GM18867 (cell line): ENCODE results near the gene DOCK1.

ENCODE experiments used
- ATAC-seq: cut with Tn5 transposase; IDR thresholded peaks from one replicate; pipeline ENCODE4 v1.9.1; 2021; ENCODE audit warnings: mild to moderate bottlenecking, moderate library complexity; ENCODE audit not compliant: unreplicated experiment

Gene DOCK1

DNA sequence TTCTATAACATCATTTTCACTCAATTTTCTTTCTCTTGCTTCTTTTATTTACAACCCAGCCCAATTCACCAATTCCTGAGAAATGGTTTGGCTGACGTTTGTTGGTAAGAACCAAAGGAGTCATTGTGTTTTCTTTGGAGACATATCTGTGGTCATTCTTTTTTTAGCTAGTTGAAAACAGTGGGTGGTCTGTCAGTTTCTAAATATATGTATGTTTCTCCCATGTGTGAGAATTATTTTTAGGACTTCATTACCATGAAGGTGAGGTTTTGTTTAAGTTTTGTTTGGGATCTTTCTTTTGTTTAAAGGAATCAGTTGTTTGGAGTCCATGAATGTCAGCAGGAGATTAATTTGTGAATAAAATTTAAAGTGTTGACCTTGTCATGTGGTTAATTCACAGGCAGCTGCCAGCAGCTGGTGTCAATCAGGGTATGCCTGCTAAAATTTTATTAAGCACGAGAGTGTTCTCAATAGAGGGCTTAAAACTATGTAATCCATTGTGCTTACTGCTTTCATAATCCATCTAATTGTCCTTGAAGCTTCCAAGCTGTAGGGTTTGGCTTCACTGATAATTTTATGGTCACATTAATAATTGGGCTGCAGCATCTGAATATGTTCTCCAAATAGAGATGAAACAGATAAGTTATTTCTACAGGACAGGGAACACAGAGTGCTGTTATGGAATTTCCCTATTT is 252.4 kb downstream of the DOCK1 start:
- no peak for ATAC-seq

DNA sequence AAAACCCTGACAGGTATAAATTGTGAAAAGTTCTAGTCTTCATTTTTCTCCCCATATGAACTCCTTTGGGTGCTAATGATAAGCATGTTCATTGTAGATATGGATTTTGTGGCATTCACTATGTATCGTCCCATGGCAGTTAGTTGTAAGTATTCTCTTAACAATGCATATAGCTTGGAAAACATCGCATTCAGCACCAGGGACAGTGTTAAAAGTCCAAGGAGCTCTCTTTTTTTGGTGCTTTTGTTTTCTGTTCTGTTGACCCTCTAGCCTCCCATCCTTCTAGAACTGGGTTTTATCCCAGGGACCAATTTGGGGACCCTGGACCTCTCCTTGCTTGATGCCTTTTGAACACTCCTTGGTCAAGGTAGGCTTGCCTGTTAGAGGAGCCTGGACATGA is 253.4 kb downstream of the DOCK1 start:
- no peak for ATAC-seq

DNA sequence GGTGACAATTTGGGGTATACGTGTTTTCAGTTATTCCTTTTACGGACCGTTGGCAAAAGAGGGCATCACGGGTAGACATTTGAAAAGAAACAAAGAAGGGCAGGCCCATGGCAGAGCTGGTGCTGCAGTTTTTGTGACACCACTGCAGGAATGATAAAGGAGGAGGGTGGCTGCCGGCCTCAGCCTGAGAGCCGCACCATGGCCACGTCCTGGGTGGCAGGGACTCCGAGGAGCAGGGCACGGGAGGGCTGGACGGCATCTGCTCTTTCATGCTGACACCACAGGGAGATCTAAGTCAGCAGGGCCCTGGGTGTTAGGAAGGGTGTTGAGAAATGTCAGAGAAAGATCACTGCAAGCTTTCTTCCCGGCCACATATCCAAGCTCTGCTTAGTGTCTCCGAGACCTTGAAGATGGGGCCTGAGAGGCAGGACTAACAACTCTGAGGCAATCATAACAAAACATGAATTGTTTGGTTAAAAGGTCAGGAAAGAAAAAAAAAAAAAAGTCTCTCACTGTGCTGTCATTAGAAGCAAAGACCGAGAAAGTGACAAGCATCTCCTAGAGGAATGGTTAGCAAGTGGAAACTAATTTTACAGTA is 254.5 kb downstream of the DOCK1 start:
- no peak for ATAC-seq

DNA sequence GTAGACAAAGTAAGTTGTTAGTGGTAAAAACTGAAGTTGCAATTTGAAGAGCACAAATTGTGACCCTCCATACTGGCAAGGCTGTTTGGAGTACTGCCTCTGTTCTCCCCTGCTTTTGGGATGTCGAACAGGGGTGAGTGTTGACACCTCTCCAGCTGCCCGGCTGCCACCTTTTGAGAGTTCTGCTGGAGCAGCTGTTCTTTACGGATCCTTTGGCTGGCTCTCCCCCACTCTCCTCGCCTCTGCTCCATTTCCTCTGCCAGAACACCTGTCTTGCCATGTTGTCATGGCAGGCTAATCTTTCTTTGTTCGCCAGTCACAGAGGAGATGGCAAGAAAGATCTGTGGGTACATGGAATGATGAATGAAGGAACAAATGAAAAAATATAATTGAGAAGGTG is 256.3 kb downstream of the DOCK1 start:
- no peak for ATAC-seq

DNA sequence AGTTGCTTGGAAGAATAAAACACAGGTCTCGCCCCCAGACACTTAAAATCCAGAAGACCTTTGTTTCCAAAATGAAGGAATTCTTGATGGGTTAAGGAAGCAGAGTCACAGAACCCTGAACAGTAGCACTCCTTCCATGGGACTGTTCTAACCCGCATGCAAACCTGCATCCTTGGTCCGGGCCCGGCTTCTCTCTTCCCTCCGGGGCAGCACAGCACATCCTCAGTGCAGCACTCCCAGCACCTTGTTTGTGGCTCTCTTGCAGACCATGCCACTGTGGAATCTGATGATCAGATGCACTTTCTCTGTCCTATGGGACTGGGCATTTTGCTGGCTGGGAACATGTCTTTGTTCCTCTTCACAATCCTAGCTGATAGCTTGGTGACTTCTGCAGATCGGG is 257.6 kb downstream of the DOCK1 start:
- no peak for ATAC-seq

DNA sequence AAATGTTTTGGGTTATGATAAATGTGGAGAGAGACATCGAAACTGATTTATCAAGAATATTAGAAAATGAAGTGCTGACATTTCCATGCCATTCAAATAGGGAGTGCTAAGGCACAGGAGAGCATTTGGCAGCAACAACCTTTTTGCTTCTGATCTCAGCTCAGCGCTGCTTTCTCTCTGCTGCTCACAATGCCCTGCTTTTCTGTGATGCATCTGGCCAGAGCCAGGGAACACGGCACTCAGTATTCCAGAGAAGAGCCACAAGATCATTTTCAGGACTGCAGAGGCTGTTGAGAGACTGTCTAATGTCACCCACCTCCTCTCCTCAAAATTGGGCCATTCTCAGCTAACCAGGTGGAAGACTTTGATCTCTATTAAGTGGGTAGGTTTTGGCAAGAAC is 263.0 kb downstream of the DOCK1 start:
- ATAC-seq = no peak

DNA sequence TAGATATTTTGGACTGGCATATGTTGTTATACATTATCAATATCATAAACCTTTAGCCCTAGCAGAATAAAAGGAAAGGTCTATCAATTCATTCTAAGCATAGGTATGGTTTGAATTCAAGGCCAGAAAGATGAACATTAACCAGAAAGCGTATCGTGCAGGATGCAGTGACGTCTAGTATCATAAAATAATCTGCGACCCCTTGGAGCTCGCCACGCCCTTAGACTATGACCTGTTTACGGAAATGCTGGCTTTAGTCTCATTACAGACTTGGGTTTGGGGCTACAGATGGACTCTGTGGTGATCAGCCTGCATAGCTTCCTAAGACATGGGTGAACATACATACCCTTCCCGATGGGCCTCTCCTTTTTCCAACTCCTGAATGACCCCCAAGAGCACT is 269.6 kb downstream of the DOCK1 start:
- ATAC-seq = no peak

DNA sequence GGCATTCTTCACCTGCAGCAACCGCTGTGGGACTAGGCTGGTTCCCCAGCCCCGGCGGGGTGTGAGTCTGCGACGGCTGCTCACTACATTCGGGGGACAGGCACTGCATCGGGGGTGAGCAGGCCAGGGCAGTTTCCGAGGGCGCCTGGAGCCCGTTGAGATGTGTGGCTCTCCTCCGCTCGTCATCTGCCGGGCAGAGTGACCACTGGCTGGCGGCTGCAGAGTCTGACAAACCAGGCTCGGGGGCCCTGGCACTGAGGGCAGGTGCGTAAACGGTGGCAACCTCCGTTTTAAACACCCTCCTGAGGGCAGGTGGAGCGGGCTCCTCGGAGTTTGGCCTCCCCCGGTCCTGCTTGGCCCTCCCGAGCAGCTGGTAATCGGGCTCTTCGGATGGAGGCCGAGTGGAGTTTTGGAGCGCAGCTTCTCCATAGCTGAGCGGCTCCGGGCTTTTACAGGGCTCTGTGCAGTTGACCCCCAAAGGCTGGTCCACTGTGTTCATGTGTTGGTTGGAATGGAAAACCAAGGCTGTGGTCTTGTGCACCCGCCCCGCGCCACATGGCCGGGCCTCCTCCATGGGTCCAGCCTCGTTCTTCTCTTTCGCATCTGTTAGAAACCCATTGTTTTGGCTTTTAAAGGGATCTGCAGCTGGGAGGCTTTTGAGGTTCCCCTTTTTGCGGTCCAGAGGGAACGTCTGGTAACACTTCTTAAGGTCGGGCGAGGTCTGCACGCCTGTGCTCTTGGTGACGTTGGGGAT is 270.3 kb downstream of the DOCK1 start:
- ATAC-seq = no peak

DNA sequence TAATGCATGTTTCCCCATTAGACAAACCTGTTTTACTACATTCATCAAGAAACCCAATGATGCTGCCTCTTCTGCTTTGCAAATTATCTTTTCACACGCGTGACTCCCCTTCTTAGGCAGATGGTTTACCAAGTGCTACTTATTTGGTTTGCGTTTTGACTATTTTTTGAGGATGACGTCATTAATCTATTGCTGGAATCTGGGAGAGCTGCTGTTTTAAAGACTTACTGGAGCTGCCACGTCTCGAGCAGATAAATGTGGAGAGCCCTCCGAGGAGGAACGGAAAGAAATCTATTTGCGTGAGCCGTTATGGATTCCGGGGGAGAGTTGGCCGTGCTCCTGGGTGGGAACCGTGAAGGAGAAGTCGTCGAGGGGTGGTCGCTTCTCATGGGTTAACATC is 271.4 kb downstream of the DOCK1 start:
- no peak for ATAC-seq

DNA sequence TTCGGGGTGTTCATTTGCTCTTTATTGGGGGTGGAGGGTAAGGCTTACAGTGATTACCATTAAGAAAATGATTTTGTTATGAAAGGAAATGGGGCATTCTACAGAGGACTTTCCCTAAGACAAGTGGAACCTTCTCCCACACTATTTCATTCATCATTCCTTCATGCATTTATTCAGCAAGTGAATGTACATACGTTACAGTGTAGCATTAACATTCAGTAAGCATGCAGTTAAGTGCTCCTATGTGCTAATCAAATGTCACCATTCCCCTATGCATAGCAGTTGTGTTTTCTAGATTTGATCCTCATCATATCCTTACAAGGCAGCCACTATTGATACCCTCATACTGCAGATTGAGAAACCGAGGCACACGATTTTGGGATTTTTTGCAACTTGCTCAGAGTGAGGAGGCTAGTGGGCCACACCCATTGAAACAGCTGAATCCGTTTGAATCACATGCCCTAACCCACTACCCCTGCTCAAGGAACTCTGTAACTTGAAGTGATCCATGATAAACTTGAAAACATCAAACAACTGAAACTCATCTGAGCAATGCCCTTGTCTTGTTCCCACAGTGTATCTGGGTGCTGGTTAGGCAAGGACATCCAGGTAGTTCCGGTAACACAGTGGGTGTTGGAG is 274.5 kb downstream of the DOCK1 start:
- no peak for ATAC-seq

DNA sequence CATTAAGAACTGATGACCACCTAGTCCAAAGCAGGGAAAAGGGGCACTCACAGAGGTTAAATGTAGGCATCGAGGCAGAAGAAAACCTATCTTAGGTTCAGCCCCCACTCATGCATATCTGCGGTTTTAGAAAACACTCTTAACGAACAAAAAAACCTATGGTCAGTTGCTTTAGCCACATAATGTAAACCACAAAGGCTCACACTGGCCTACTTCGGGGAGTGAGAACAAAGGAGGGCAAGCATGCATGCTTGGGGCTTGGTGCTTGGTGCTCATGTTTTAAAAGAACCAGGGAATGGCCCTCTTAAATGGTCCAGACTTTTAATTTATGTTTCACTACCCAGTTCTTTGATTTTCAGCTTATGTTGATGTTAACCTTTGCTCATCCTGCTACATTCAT is 276.9 kb downstream of the DOCK1 start:
- ATAC-seq = no peak

DNA sequence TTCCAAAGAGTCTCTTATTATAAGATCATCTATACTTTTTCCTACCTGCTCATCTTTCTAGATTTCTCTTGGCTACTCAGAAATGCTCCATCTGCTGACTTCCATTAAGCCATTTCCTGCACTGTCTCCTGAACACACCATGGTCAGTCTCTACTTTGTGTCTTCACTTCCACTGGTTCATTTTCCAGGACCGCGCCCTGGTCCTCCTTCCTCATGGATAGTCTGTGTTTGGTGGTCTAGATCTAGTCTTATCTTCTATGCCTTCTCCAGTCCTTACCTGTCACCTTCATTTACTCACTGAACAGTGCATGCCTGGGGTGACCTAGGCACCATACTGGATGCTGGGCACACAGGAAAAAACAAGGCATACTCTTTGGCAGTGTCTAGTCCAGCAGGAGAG is 279.4 kb downstream of the DOCK1 start:
- no peak for ATAC-seq

DNA sequence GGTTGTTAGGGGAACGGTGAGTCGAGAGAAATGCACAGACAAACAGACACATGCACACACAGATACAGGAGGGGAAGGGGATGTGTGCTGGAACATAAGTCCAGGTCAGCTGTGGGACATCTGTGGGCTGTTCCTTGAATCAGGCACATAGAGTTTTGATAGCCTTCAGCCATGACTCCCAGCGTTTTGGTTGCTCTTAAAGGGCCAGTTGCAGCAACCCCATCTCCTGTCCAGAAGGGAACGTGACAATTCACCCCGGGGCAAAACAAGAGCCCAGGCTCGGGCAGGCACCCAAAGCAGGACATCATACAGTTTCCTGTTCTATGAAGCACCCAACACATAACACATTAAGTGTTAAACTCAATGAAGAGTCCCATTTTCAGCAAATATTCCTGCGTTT is 281.6 kb downstream of the DOCK1 start:
- ATAC-seq = no peak

DNA sequence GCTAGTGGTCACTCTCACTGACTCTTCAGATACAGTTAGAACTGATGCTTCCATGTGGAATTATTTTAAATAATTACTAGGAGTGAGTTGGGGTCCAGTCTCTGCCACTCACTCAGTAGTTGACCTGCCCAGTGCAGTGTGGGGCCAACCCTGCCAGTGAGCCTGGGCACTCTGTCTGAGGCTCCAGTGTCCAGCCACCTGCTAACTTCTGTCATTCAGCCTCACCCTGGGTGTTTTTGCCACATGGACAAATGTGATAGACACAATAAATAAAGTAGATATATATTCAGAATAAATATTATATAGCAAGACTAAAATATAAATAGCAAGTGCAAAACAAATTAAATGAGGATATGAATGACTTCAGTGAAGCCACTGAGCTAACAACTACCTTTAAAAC is 284.0 kb downstream of the DOCK1 start:
- no peak for ATAC-seq

DNA sequence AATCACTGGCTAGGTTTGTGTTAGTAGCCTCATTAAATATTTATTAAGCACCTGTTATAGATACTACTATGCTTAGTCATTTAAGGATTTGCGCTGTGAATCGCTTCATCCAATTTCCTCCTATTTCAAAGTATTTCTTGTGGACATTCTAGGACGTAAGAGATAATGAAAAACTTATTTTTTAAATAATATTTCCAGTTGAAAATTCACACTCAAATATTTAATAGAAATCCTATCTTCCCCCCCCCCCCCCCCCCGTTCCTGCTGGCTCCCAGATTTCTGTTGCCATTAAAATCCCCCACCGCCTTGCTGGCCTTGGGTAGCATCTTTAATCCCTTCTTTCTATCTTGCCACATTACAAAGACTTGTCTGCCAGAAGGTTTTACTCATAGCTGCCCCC is 285.2 kb downstream of the DOCK1 start:
- ATAC-seq = no peak

DNA sequence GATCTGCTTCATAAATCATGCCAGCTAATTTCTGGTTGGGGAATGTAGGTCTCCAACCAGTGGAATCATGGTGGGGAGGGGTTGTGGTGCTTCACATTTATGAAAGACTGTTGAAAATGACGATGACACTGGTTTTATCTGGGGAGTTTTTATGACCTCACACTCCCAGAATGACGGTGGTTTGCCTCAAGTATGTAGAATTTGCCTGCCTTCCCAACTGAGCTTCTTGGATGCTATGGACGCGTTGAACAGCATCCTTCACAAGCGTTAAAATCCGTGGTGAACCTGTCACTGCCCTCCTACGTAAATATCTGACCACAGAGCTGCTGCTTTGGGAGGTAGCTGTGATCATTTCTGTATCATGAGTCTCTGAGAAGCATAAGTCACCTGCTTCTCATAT is 287.9 kb downstream of the DOCK1 start:
- ATAC-seq = no peak

DNA sequence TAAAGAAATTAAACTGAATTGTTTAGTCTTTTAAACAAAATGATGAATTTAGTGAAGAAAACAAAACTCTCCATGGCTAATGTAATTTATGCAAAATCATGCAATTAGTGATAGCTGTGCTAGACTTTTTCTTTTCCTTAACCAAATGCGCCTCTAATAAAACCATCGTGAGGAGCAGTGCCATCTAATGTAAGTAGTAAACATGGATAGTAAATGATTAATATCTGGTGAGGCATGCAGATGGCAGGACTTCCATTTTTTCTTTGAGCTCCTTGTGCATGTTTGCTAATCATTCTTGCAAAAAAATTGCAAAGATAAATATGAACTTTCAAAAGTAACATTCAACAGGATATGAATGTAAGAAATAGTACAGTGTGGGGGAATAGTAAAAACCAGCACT is 288.9 kb downstream of the DOCK1 start:
- no peak for ATAC-seq

DNA sequence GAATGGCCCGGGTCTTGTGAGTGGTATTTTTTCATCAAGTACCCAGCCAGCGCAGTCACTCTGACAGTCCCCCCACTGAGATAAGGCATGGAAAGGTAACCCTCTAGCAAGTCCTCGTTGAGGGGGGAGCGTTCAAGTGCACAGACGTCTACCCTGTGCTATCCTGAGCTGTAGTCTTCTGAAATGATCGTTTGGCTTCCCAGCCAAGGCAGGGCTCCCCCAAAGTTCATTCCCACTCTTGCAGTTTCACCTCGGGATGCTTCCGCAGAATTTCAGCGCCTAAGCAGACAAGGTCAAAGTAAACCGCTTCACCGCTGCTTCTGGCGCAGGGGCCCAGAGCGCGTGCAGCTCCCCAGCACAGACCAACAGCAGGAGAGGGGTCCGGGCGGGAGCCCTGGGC is 289.4 kb downstream of the DOCK1 start:
- no peak for ATAC-seq

DNA sequence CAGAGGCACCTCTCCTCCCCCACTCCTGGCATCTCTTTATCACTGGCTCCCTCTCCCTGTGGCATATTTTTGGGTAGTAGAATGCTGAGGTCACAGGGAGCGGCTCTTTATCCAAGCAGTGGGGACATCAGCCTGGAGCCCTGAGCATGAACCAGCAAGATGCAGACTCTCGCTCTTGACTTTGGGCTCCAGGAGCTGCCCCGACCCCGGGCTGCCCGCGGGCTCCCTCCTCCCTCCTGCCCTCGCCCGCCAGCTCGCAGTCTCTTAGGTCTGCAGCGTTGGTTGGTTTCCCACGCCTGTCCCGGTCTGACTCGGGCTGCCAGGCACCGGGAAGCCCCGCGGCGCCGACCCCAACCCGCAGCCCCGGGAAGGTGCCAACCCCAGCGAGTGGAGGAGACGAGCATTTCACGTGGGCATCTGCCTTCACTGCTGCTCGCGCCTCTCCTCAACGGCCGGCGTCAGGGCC is 289.8 kb downstream of the DOCK1 start:
- ATAC-seq = no peak

DNA sequence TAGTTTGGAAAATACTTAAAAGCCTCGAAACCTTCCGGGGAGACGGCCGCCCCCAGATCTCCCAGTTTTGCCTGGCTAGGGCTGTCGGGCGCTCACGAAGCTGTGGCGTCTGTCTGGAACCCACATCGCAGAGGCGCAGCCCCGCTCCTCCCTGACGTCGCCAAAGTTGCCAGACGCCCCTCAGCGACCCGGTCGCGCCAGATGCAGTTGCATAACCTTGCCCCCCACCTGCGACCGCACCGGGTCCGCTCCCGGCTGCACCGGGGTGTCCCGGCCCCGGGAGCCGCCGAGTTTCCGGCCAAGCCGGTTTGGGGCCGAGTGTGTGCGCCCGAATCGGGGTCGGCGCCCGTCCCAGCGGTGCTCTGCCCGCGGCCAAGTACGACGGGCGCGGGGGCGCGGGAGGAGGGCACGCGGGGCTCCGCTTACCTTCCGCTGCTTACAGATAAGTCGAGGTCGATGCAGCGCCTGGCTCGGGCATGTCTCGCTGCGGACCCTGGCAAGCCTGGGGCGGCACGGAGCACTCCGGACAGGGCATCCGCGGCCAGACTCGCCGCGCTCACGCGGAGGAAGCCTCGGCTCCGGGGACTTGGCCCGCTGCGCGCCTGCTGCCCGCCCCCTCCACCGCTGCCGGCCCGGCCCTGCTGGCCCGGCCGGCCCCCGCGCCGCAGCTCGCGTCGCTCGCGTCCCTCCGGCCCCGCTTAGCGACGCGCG is 290.5 kb downstream of the DOCK1 start:
- ATAC-seq = no peak
